ENCODE results near the gene KIF3C.

KIF3C gene

DNA sequence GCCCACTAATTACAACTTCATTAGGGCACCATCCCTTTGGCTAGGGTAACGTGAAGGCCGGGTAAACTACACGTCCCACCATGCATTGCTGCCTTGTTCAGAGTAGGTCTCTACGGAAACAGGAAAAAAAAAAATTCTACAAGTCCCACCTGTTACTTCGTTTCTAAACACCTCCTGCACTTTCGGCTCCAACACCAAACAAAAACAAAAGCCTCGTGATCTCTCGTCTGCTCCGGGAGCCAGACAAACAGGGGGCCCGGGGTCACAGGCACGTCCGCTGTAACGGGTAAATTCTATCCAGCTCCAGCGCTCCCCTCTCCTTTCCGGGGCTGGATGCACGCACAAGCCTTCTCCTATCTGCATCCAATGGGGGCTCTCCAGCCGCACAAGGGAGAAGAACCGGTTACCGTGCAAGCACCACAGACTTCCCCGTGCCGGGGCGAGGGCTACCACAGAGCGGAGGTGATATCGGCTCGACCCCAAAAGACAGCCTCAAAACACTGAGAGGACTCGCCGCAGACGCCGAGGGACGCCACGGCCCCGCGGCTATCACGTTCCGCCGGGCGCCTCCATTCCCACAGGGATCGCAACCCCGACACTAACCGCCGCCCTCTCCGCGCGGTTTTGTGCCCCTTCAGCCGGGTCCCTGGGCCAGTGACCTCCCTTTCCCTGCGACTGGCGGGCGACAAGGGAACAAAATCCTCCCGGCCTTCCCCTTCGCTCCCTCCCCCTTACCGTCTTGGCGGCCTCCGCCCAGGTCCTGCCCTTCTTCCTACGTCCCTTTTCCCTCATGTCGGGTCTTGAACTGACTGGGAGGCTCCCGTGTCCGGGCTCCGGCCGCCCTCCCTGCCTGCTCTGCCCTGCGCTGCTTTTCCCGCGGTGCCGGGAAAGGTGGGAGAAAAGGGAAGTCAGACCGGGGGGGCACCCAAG, 104.6 kb downstream of the KIF3C start:
- DNase-seq (ENCODE audit: low spot score): peak; percentile 57

Data from CD4-positive, alpha-beta T cell treated with Interleukin-6 at 100 ng/mL for 8 hours (primary cell).